CD14-positive monocyte (primary cell): ENCODE results near the gene ZNF626. TPM values are rescaled to one million over a fixed set of nuclear protein-coding genes. Genes with fewer than 3 reads are reported as not detected.

Experiments used
- DNase-seq, 3 donors: peaks; one replicate each; pipeline ENCODE4 v3.0.0-alpha.2; 2011 to 2022
- H2AFZ ChIP-seq: 2 replicates; pipeline ENCODE4 v1.6.0; 2012; ENCODE audit warnings: mild to moderate bottlenecking, low read depth, low read length, inconsistent platforms; ENCODE audit not compliant: insufficient read depth, poor library complexity, severe bottlenecking
- H3K27ac ChIP-seq, 2 donors: 1 replicate in 1 of 2; 2 replicates in 1 of 2; pipeline ENCODE4 v1.5.1; 2012 to 2013; ENCODE audit warnings: low read length in 2 of 2, control low read depth in 1 of 2, inconsistent platforms in 1 of 2, low read depth in 1 of 2, mild to moderate bottlenecking in 1 of 2
- H3K27me3 ChIP-seq, 2 donors: one replicate each; pipeline versions ENCODE4 v1.6.0 to v1.6.1; 2011 to 2013; ENCODE audit warnings: low read length in 2 of 2; ENCODE audit not compliant: control insufficient read depth in 2 of 2, insufficient read depth in 2 of 2
- H3K36me3 ChIP-seq, 2 donors: replicated peaks in 1 of 2; 1 replicate in 1 of 2; 2 replicates in 1 of 2; pipeline versions ENCODE4 v1.5.1 to v1.6.1; 2012 to 2013; ENCODE audit warnings: low read length in 2 of 2, control low read depth in 1 of 2, inconsistent platforms in 1 of 2, mild to moderate bottlenecking in 1 of 2; ENCODE audit not compliant: insufficient read depth in 2 of 2, control insufficient read depth in 1 of 2
- H3K4me1 ChIP-seq, 2 donors: 1 replicate in 1 of 2; 2 replicates in 1 of 2; pipeline versions ENCODE4 v1.5.1 to v1.6.1; 2012 to 2013; ENCODE audit warnings: low read length in 2 of 2, control low read depth in 1 of 2, inconsistent platforms in 1 of 2, mild to moderate bottlenecking in 1 of 2, moderate library complexity in 1 of 2; ENCODE audit not compliant: insufficient read depth in 2 of 2, control insufficient read depth in 1 of 2
- H3K4me2 ChIP-seq: replicated peaks from 2 replicates; pipeline ENCODE3; 2012; ENCODE audit warnings: low read length, moderate library complexity, mild to moderate bottlenecking; ENCODE audit not compliant: poor library complexity, severe bottlenecking; ENCODE audit errors: extremely low read depth
- H3K4me3 ChIP-seq, 3 experiments: fragments of 200-600 bp in 1 of 3; sonication (generic) in 1 of 3; replicated peaks in 1 of 3; 1 replicate in 2 of 3; 2 replicates in 1 of 3; pipeline ENCODE4 v1.5.1; 2011 to 2013; ENCODE audit warnings: low read length in 3 of 3, mild to moderate bottlenecking in 3 of 3, control low read depth in 2 of 3, low read depth in 2 of 3, inconsistent platforms in 1 of 3, moderate library complexity in 1 of 3
- H3K79me2 ChIP-seq: 2 replicates; pipeline ENCODE4 v1.6.0; 2012; ENCODE audit warnings: mild to moderate bottlenecking, control low read depth, inconsistent platforms, low read length, moderate library complexity; ENCODE audit not compliant: insufficient read depth
- H3K9ac ChIP-seq: 2 replicates; pipeline ENCODE4 v1.6.0; 2017; ENCODE audit warnings: low read length, mild to moderate bottlenecking; ENCODE audit not compliant: insufficient read depth, poor library complexity, severe bottlenecking
- H3K9me3 ChIP-seq, 2 donors: replicated peaks in 1 of 2; 1 replicate in 1 of 2; 2 replicates in 1 of 2; pipeline versions ENCODE4 v1.5.1 to v1.6.1; 2012 to 2013; ENCODE audit warnings: low read length in 2 of 2, control low read depth in 1 of 2; ENCODE audit not compliant: control insufficient read depth in 1 of 2, insufficient read depth in 1 of 2
- H4K20me1 ChIP-seq: 2 replicates; pipeline ENCODE4 v1.6.0; 2012; ENCODE audit warnings: mild to moderate bottlenecking, low read length, control low read depth, moderate library complexity; ENCODE audit not compliant: insufficient read depth
- H3K27ac Mint-ChIP-seq, 7 donors: one replicate each; pipeline ENCODE4 v1.8.0; 2020; ENCODE audit warnings: mild to moderate bottlenecking in 7 of 7, mixed read lengths in 7 of 7, moderate library complexity in 6 of 7, inconsistent platforms in 2 of 7
- H3K27me3 Mint-ChIP-seq, 3 donors: one replicate each; pipeline ENCODE4 v1.8.0; 2021 to 2022; ENCODE audit warnings: low read depth in 3 of 3, mild to moderate bottlenecking in 3 of 3, mixed read lengths in 3 of 3, moderate library complexity in 3 of 3, inconsistent platforms in 1 of 3
- H3K36me3 Mint-ChIP-seq, 2 donors: one replicate each; pipeline ENCODE4 v1.8.0; 2020; ENCODE audit warnings: mixed read lengths in 2 of 2, inconsistent platforms in 1 of 2, mild to moderate bottlenecking in 1 of 2
- H3K4me1 Mint-ChIP-seq: one replicate; pipeline ENCODE4 v1.8.0; 2020; ENCODE audit warnings: mild to moderate bottlenecking, mixed read lengths
- H3K4me3 Mint-ChIP-seq, 2 donors: one replicate each; pipeline ENCODE4 v1.8.0; 2020; ENCODE audit warnings: mild to moderate bottlenecking in 2 of 2, mixed read lengths in 2 of 2, moderate library complexity in 1 of 2
- H3K9me3 Mint-ChIP-seq, 7 donors: one replicate each; pipeline ENCODE4 v1.8.0; 2020 to 2022; ENCODE audit warnings: mixed read lengths in 7 of 7, mild to moderate bottlenecking in 6 of 7, moderate library complexity in 6 of 7, inconsistent platforms in 2 of 7
- WGBS: methylation state at CpG from one replicate; pipeline ENCODE4 v1.1.5; 2013; ENCODE audit warnings: missing lambda C conversion rate; ENCODE audit not compliant: insufficient coverage; 5-methylcytosine and 5-hydroxymethylcytosine counted together
- intact Hi-C, 2 donors: fragments of 100-400 bp; cut with micrococcal nuclease; formaldehyde crosslinking; loops; one replicate each; pipeline versions ENCODE4 v1.15.0 to v1.15.1; 2023
- polyA minus RNA-seq: library from RNA; depleted of rRNA, polyadenylated mRNA; stranded (reverse); fragments of >200 nt; gene quantifications from 2 replicates; pipeline ENCODE4 v1.2.3, GENCODE V29; 2012
- polyA plus RNA-seq, 3 donors: library from polyadenylated mRNA; depleted of rRNA in 1 of 3; unstranded in 2 of 3; stranded (reverse) in 1 of 3; fragments of 300-500 nt in 2 of 3; fragments of >200 nt in 1 of 3; fragmentation: Illumina TruSeq in 2 of 3; gene quantifications; 1 replicate in 2 of 3; 2 replicates in 1 of 3; pipeline ENCODE4 v1.2.3, GENCODE V29; 2012 to 2021
- total RNA-seq, 12 experiments: library from RNA in 1 of 12; stranded (reverse) in 1 of 12; fragments of 120-200 nt in 1 of 12; gene quantifications; one replicate each; pipeline ENCODE4 v1.2.4 and lab custom pipeline; 2013 to 2026; ENCODE audit warnings: mixed read lengths in 6 of 12, inconsistent platforms in 1 of 12
- TF ChIP-seq, protein P1 (sequence below): fragments of 200-600 bp; IDR thresholded peaks from one replicate; pipeline ENCODE4 v1.8.0; 2022; ENCODE audit warnings: antibody characterized with exemption, mild to moderate bottlenecking

The ZNF626 gene
- total RNA-seq (2013), result 0.58 TPM
- 1 to 10 TPM in 1 of 3 donors, under 1 TPM in 2; 0.24 to 1.4 (median 0.40) TPM for polyA plus RNA-seq
- 0.14 and 0.32 TPM in 2 replicates for polyA minus RNA-seq
- total RNA-seq (lab: John Stamatoyannopoulos, UW), result 0 to 1.6 (median 0.49) reads per million in 11 experiments

DNA sequence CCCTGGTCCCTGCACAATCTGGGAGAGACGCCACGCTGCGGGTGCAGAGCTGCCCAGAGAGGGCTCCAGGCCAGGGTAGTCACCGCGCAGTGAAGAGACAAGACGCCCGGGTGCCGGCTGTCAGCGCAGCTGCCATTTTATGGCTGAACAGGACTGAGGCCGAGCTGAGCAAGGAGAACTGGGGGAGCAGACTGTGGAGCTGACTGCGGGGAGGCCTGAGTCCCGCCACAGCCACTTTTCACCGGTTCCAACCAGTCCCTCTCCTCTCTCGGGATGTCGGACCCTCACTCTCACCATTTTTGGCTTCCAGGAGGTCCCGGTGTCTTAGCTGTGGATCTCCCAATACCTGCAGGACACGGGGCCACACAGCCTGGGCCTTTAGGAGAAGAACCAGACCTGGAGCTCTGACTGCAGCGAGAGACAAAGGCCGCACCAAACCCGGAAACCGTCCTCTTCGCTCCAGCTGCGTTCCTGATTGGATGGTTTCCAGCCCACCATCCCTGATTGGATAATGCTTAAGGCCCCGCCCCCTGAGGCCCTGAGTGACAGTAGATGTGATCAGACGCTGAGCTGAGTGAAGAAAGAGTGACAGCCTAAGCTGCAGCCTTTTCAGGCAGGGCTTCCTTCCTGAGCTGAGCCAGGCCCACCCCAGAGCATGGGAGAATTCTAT, at the start of gene ZNF626:
Gene ZNF626 (minus strand): TSS at position 422 of the 670 bp plus-strand sequence. CDS start 125 bp downstream, at position 297.
- TF ChIP-seq, protein P1, sequence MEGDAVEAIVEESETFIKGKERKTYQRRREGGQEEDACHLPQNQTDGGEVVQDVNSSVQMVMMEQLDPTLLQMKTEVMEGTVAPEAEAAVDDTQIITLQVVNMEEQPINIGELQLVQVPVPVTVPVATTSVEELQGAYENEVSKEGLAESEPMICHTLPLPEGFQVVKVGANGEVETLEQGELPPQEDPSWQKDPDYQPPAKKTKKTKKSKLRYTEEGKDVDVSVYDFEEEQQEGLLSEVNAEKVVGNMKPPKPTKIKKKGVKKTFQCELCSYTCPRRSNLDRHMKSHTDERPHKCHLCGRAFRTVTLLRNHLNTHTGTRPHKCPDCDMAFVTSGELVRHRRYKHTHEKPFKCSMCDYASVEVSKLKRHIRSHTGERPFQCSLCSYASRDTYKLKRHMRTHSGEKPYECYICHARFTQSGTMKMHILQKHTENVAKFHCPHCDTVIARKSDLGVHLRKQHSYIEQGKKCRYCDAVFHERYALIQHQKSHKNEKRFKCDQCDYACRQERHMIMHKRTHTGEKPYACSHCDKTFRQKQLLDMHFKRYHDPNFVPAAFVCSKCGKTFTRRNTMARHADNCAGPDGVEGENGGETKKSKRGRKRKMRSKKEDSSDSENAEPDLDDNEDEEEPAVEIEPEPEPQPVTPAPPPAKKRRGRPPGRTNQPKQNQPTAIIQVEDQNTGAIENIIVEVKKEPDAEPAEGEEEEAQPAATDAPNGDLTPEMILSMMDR, result no peak
- peaks cover 8% of the 10 kb centered on the region for H3K4me1 Mint-ChIP-seq
- peak within 1 kb of the TSS; percentile 48 to 86 (median 72) for H3K4me3 ChIP-seq
- intact Hi-C loops, result no loop called here
- H3K9ac ChIP-seq, result peak within 1 kb of the TSS; percentile 73
- H4K20me1 ChIP-seq, result no peaks in the 10 kb centered on the region
- H3K4me2 ChIP-seq, result peak within 1 kb of the TSS; percentile 72
- no peaks in the 10 kb centered on the region for H3K27me3 ChIP-seq
- H3K9me3 Mint-ChIP-seq, result peaks cover 44 to 94% (median 88%) of the 10 kb centered on the region in 7 donors
- peak within 1 kb of the TSS; percentile 70 to 78 for H3K27ac ChIP-seq
- peaks cover 0 to 5% of the 10 kb centered on the region in 2 donors for H3K4me1 ChIP-seq
- H3K27ac Mint-ChIP-seq, result peak within 1 kb of the TSS; percentile 78 to 91 (median 85)
- peaks cover 0 to 4% (median 0%) of the 10 kb centered on the region in 3 donors for H3K27me3 Mint-ChIP-seq
- H3K4me3 Mint-ChIP-seq, result peak within 1 kb of the TSS; percentile 82 to 91
- H3K36me3 ChIP-seq, result peaks cover 0 to 7% of the 10 kb centered on the region in 2 donors
- H2AFZ ChIP-seq, result peak within 1 kb of the TSS; percentile 79
- peaks cover 25% of the 10 kb centered on the region in 2 donors for H3K36me3 Mint-ChIP-seq
- peak; percentile 49 to 73 (median 49) for DNase-seq
- under 1% methylated on average over 24 of the region's 25 CpGs for WGBS
- H3K9me3 ChIP-seq, result peaks cover 72 to 85% of the 10 kb centered on the region in 2 donors
- H3K79me2 ChIP-seq, result no peaks in the 10 kb centered on the region

DNA sequence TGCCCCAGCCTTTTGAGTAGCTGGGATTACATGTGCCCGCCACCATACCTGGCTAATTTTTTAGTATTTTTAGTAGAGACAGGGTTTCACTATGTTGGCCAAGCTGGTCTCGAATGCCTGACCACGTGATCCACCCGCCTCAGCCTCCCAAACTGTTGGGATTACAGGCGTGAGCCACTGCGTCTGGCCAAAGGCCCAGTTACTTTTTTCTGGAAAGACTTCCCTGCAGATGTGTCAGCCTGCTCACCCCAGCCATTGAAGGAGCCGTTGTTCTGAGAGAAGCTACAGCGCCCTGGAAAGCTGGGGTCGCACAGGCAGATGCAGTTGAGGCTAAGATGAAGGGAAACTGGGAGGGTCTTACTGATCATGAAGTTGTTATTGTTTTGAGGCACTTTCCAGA, 7.9 kb upstream of the ZNF626 start:
- Histone ChIP-seq H3K79me2 (no peaks in the 10 kb centered on the region), H3K9me3 (peaks cover 61 to 63% of the 10 kb centered on the region in 2 donors), H3K27me3 (no peaks in the 10 kb centered on the region), H3K36me3 (no peaks in the 10 kb centered on the region), H3K4me1 (no peaks in the 10 kb centered on the region), H3K27ac (no peak overlapping the region), H3K9ac (no peak overlapping the region), H3K4me2 (no peak overlapping the region), H4K20me1 (no peaks in the 10 kb centered on the region), H2AFZ (no peak overlapping the region), H3K4me3 (no peak overlapping the region)
- intact Hi-C loops, result no loop called here
- H3K9me3 Mint-ChIP-seq, result peaks cover 26 to 67% (median 61%) of the 10 kb centered on the region in 7 donors
- no peaks in the 10 kb centered on the region for H3K36me3 Mint-ChIP-seq
- H3K27me3 Mint-ChIP-seq, result no peaks in the 10 kb centered on the region
- no peak overlapping the region for H3K27ac Mint-ChIP-seq
- 99% methylated on average over 9 of the region's 9 CpGs for WGBS
- H3K4me1 Mint-ChIP-seq, result no peaks in the 10 kb centered on the region
- H3K4me3 Mint-ChIP-seq, result no peak overlapping the region
- DNase-seq, result no peak
- TF ChIP-seq, protein P1, result no peak
